ENCODE data around the gene TECPR2. TPM values are rescaled to one million over a fixed set of nuclear protein-coding genes. Genes with fewer than 3 reads are reported as not detected.

Gene TECPR2
- total and polyA plus RNA-seq, 2 of the 13 experiments (the other 11 are each of a cell fraction or from before 2014, with no cell fraction given): 3.5 to 5.7 TPM

- no peaks in the 10 kb centered on the region for H3K9me3 ChIP-seq (ENCODE audit: low read length)
- no peaks in the 10 kb centered on the region for H3K27me3 ChIP-seq (ENCODE audit: control insufficient read depth in 1 of 2, insufficient read depth in 2 of 2, low read length in 2 of 2)
- H3K4me1 ChIP-seq (ENCODE audit: insufficient read depth, low read length): peaks cover 24% of the 10 kb centered on the region
- no peak overlapping the region for H3K27ac ChIP-seq (ENCODE audit: extremely low read length, insufficient read depth, low read length)
- intact Hi-C loops (cut with micrococcal nuclease; ENCODE audit: unreplicated experiment): no loop called here
- TF ChIP-seq SP4 (CRISPR knock-in tag; IDR thresholded peaks at IDR 0.05): no peak
- no peak for TF ChIP-seq ZNF260 (CRISPR knock-in tag; IDR thresholded peaks at IDR 0.05; ENCODE audit: borderline replicate concordance, low read depth)
- TF ChIP-seq, protein P1, sequence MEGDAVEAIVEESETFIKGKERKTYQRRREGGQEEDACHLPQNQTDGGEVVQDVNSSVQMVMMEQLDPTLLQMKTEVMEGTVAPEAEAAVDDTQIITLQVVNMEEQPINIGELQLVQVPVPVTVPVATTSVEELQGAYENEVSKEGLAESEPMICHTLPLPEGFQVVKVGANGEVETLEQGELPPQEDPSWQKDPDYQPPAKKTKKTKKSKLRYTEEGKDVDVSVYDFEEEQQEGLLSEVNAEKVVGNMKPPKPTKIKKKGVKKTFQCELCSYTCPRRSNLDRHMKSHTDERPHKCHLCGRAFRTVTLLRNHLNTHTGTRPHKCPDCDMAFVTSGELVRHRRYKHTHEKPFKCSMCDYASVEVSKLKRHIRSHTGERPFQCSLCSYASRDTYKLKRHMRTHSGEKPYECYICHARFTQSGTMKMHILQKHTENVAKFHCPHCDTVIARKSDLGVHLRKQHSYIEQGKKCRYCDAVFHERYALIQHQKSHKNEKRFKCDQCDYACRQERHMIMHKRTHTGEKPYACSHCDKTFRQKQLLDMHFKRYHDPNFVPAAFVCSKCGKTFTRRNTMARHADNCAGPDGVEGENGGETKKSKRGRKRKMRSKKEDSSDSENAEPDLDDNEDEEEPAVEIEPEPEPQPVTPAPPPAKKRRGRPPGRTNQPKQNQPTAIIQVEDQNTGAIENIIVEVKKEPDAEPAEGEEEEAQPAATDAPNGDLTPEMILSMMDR (CRISPR knock-in tag; IDR thresholded peaks at IDR 0.05): no peak
- TF ChIP-seq AGO1 (IDR thresholded peaks at IDR 0.05; ENCODE audit: low read depth, low read length, poor library complexity, severe bottlenecking): no peak
- no peak for TF ChIP-seq NKX3-1 (CRISPR knock-in tag; IDR thresholded peaks at IDR 0.05)
- TF ChIP-seq NONO (IDR thresholded peaks at IDR 0.05): no peak
- TF ChIP-seq NONO (CRISPR knock-in tag; conservative IDR thresholded peaks at IDR 0.05): no peak
- TF ChIP-seq SSRP1 (CRISPR knock-in tag; IDR thresholded peaks at IDR 0.05): no peak
- no peak for TF ChIP-seq ZBTB20 (CRISPR knock-in tag; IDR thresholded peaks at IDR 0.05; ENCODE audit: borderline replicate concordance, low read depth)
- TF ChIP-seq, protein P2, sequence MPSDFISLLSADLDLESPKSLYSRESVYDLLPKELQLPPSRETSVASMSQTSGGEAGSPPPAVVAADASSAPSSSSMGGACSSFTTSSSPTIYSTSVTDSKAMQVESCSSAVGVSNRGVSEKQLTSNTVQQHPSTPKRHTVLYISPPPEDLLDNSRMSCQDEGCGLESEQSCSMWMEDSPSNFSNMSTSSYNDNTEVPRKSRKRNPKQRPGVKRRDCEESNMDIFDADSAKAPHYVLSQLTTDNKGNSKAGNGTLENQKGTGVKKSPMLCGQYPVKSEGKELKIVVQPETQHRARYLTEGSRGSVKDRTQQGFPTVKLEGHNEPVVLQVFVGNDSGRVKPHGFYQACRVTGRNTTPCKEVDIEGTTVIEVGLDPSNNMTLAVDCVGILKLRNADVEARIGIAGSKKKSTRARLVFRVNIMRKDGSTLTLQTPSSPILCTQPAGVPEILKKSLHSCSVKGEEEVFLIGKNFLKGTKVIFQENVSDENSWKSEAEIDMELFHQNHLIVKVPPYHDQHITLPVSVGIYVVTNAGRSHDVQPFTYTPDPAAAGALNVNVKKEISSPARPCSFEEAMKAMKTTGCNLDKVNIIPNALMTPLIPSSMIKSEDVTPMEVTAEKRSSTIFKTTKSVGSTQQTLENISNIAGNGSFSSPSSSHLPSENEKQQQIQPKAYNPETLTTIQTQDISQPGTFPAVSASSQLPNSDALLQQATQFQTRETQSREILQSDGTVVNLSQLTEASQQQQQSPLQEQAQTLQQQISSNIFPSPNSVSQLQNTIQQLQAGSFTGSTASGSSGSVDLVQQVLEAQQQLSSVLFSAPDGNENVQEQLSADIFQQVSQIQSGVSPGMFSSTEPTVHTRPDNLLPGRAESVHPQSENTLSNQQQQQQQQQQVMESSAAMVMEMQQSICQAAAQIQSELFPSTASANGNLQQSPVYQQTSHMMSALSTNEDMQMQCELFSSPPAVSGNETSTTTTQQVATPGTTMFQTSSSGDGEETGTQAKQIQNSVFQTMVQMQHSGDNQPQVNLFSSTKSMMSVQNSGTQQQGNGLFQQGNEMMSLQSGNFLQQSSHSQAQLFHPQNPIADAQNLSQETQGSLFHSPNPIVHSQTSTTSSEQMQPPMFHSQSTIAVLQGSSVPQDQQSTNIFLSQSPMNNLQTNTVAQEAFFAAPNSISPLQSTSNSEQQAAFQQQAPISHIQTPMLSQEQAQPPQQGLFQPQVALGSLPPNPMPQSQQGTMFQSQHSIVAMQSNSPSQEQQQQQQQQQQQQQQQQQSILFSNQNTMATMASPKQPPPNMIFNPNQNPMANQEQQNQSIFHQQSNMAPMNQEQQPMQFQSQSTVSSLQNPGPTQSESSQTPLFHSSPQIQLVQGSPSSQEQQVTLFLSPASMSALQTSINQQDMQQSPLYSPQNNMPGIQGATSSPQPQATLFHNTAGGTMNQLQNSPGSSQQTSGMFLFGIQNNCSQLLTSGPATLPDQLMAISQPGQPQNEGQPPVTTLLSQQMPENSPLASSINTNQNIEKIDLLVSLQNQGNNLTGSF (CRISPR knock-in tag; IDR thresholded peaks at IDR 0.05): no peak
- no peak for TF ChIP-seq SALL2 (CRISPR knock-in tag; IDR thresholded peaks at IDR 0.05)
- TF ChIP-seq MATR3 (CRISPR knock-in tag; IDR thresholded peaks at IDR 0.05): no peak
- no peak for TF ChIP-seq NFIC (IDR thresholded peaks at IDR 0.05; ENCODE audit: low read length)
- TF ChIP-seq MIXL1 (CRISPR knock-in tag; IDR thresholded peaks at IDR 0.05): no peak
- no peak for TF ChIP-seq NR2C2 (CRISPR knock-in tag; IDR thresholded peaks at IDR 0.05; ENCODE audit: borderline replicate concordance)
- no peak for TF ChIP-seq ZNF124 (CRISPR knock-in tag; IDR thresholded peaks at IDR 0.05)
- no peak for FAIRE-seq
- no peak for ATAC-seq
- no peak for DNase-seq (ENCODE audit: low spot score)
- BruUV-seq (replicated peaks): no TSS peak
- ChIA-PET POLR2A (no interaction called here), CTCF (ENCODE audit: low intra/inter-chr PET ratio, low total read pairs) (no interaction called here)
- in situ Hi-C loops (cut with HindIII; ENCODE audit: extremely low pct_ligation_motif_present, low pct_unique_long_range_greater_than_20kb): no loop called here
- no peak overlapping the region for H3K4me3 ChIP-seq (replicated peaks in 1 of 3; ENCODE audit: insufficient read depth in 1 of 3, low read depth in 2 of 3, low read length in 3 of 3)
- no peak overlapping the region for H3K9ac ChIP-seq (ENCODE audit: insufficient read depth, low read depth, low read length)
- no peaks in the 10 kb centered on the region for H3K79me2 ChIP-seq (ENCODE audit: insufficient read depth, low read length)
- H2AFZ ChIP-seq (ENCODE audit: low read length): no peak overlapping the region
- H3K4me2 ChIP-seq (ENCODE audit: low read depth, low read length): no peak overlapping the region
- WGBS (ENCODE audit: low lambda C conversion rate): 96% methylated on average over 7 of the region's 7 CpGs
- no peaks in the 10 kb centered on the region for H4K20me1 ChIP-seq (ENCODE audit: insufficient read depth, low read length)
- H3K36me3 ChIP-seq (replicated peaks in 1 of 2; ENCODE audit: control insufficient read depth in 1 of 2, insufficient read depth in 2 of 2, low read length in 2 of 2): peaks cover 2 to 36% of the 10 kb centered on the region in 2 experiments; a peak in 3 of 5 replicates
Measured at GRCh38 chr14:102445066-102445465, 82.3 kb downstream of the TECPR2 start.
